SK-N-SH treated with all-trans-retinoic acid at 6 μM for 48 hours (cell line): ENCODE results near the gene SPNS1.

ENCODE experiments used
- ARNTL ChIP-seq: fragments of 450-650 bp; formaldehyde crosslinking; IDR thresholded peaks from 2 replicates; pipeline ENCODE4 v1.5.0; 2020; ENCODE audit warnings: low read depth, mild to moderate bottlenecking, moderate library complexity, borderline replicate concordance
- BACH2 ChIP-seq: fragments of 250-450 bp; sonication (Bioruptor Pico); IDR thresholded peaks from 2 replicates; pipeline ENCODE4 v1.9.0; 2021; ENCODE audit warnings: mild to moderate bottlenecking, borderline replicate concordance
- PPARA ChIP-seq: fragments of 250-450 bp; sonication (Bioruptor Pico); IDR thresholded peaks from 2 replicates; pipeline ENCODE4 v1.5.0; 2020; ENCODE audit warnings: mild to moderate bottlenecking, borderline replicate concordance
- RARB ChIP-seq: fragments of 250-450 bp; sonication (Bioruptor Pico); IDR thresholded peaks from 2 replicates; pipeline ENCODE4 v1.8.0; 2021; ENCODE audit warnings: mild to moderate bottlenecking, moderate library complexity
- SNAI2 ChIP-seq: fragments of 250-450 bp; sonication (Bioruptor Pico); IDR thresholded peaks from 2 replicates; pipeline ENCODE4 v1.5.0; 2020; ENCODE audit warnings: mild to moderate bottlenecking, moderate library complexity
- ZC3H10 ChIP-seq: fragments of 250-450 bp; sonication (Bioruptor Pico); IDR thresholded peaks from 2 replicates; pipeline ENCODE4 v1.5.1; 2021; ENCODE audit warnings: mild to moderate bottlenecking, moderate library complexity
- ZFP30 ChIP-seq: fragments of 450-650 bp; formaldehyde crosslinking; IDR thresholded peaks from 2 replicates; pipeline ENCODE4 v1.5.0; 2022; ENCODE audit warnings: mild to moderate bottlenecking, moderate library complexity
- ZNF70 ChIP-seq: fragments of 450-650 bp; formaldehyde crosslinking; IDR thresholded peaks from 2 replicates; pipeline ENCODE4 v1.5.0; 2020; ENCODE audit warnings: mild to moderate bottlenecking, moderate library complexity
- TF ChIP-seq, protein P1 (sequence below): fragments of 250-450 bp; sonication (Bioruptor Pico); IDR thresholded peaks from 2 replicates; pipeline ENCODE4 v1.5.1; 2020; ENCODE audit warnings: low read depth, mild to moderate bottlenecking, moderate library complexity
- TF ChIP-seq, protein P2 (sequence below): fragments of 250-450 bp; sonication (Bioruptor Pico); IDR thresholded peaks from 2 replicates; pipeline ENCODE4 v1.8.0; 2020; ENCODE audit warnings: mild to moderate bottlenecking, moderate library complexity, borderline replicate concordance

DNA sequence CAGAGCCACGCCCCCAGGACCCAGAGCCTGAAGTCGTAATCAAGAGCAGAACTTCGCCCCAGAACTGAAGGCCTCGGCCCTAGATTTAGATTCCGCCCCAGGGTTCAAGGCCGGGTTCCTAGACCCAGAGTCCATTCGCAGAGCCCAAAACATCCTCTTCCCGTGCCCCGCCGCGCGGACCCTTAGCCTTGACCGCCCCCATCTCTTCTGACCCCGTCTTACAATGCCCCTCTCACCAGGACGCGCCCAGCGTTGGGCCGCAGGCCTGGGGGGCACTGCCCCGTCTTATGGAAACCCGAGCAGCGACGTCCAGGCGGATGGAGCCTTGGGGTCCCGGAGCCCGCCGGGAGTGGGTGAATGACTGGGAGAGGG is 37.8 kb upstream of the SPNS1 start:
- TF ChIP-seq RARB (no peak), ZNF70 (CRISPR knock-in tag) (no peak), SNAI2 (no peak), BACH2 (CRISPR knock-in tag) (no peak), ZFP30 (CRISPR knock-in tag) (no peak), ZC3H10 (no peak), ARNTL (CRISPR knock-in tag) (no peak), PPARA (CRISPR knock-in tag) (no peak)
- TF ChIP-seq, protein P1, sequence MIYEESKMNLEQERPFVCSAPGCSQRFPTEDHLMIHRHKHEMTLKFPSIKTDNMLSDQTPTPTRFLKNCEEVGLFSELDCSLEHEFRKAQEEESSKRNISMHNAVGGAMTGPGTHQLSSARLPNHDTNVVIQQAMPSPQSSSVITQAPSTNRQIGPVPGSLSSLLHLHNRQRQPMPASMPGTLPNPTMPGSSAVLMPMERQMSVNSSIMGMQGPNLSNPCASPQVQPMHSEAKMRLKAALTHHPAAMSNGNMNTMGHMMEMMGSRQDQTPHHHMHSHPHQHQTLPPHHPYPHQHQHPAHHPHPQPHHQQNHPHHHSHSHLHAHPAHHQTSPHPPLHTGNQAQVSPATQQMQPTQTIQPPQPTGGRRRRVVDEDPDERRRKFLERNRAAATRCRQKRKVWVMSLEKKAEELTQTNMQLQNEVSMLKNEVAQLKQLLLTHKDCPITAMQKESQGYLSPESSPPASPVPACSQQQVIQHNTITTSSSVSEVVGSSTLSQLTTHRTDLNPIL, result no peak
- TF ChIP-seq, protein P2, sequence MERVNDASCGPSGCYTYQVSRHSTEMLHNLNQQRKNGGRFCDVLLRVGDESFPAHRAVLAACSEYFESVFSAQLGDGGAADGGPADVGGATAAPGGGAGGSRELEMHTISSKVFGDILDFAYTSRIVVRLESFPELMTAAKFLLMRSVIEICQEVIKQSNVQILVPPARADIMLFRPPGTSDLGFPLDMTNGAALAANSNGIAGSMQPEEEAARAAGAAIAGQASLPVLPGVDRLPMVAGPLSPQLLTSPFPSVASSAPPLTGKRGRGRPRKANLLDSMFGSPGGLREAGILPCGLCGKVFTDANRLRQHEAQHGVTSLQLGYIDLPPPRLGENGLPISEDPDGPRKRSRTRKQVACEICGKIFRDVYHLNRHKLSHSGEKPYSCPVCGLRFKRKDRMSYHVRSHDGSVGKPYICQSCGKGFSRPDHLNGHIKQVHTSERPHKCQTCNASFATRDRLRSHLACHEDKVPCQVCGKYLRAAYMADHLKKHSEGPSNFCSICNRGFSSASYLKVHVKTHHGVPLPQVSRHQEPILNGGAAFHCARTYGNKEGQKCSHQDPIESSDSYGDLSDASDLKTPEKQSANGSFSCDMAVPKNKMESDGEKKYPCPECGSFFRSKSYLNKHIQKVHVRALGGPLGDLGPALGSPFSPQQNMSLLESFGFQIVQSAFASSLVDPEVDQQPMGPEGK (CRISPR knock-in tag), result no peak
